Left kidney (tissue), 2 donors: ENCODE results near the gene ZKSCAN1. TPM values are rescaled to one million over a fixed set of nuclear protein-coding genes. Genes with fewer than 3 reads are reported as not detected.
"Not testable (repeated sequence)": the region's sequence is repeated elsewhere in the genome, so short reads cannot be mapped to it uniquely, and the experiment has no call there.

ENCODE experiments used
- DNase-seq: peaks from one replicate; pipeline ENCODE4 v3.0.0-alpha.2; 2013
- polyA plus RNA-seq: library from polyadenylated mRNA; unstranded; fragments of 120-200 nt; gene quantifications from one replicate; pipeline ENCODE4 v1.2.1, GENCODE V29; 2013; ENCODE audit not compliant: insufficient read length

Gene ZKSCAN1
- polyA plus RNA-seq, 1 donor, result 76.7 TPM

DNA sequence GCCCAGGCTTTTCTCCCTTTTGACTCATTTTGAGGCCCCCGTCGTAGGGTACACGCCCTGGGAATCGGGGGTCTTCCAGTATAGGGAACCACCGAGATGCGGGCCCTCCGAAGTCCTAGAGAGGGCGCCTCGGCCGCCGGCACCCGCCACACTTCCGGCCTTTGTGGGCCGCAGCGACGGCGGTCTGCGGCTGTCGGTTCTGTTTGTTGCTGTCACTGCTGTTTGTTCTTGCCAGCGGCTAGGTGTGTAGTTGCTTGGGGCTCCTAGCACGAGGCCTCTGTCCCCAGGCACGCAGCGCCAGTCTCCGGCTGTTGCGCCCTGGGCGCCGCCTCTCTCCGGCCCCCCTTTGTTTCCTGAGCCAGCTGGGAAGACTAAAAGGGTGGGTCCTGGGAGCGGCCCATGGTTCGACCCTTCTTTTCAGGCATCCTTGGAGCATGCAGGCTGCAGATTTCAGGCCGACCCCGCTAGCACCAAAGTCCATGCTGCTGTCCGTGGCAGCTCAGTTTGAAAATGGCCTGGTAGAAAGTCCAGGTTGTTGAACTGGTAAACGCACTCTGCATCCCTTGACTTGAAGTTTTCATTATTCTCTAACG, 17.8 kb upstream of the ZKSCAN1 start:
- DNase-seq, result peak; percentile 44

DNA sequence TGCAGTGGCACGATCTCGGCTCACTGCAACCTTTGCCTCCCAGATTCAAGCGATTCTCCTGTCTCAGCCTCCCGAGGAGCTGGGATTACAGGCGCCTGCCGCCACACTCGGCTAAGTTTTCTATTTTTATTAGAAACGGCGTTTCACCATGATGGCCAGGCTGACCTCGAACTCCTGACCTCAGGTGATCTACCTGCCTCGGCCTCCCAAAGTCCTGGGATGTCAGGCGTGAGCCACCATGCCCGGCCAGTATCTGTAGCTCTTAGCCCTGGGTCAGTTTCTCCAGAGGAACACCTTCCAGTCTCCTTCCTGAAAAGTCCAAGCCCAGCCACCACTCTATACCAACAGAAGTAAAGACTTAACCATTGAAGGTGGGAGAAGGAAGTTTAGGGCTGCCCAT, 15.2 kb upstream of the ZKSCAN1 start:
- no peak for DNase-seq

DNA sequence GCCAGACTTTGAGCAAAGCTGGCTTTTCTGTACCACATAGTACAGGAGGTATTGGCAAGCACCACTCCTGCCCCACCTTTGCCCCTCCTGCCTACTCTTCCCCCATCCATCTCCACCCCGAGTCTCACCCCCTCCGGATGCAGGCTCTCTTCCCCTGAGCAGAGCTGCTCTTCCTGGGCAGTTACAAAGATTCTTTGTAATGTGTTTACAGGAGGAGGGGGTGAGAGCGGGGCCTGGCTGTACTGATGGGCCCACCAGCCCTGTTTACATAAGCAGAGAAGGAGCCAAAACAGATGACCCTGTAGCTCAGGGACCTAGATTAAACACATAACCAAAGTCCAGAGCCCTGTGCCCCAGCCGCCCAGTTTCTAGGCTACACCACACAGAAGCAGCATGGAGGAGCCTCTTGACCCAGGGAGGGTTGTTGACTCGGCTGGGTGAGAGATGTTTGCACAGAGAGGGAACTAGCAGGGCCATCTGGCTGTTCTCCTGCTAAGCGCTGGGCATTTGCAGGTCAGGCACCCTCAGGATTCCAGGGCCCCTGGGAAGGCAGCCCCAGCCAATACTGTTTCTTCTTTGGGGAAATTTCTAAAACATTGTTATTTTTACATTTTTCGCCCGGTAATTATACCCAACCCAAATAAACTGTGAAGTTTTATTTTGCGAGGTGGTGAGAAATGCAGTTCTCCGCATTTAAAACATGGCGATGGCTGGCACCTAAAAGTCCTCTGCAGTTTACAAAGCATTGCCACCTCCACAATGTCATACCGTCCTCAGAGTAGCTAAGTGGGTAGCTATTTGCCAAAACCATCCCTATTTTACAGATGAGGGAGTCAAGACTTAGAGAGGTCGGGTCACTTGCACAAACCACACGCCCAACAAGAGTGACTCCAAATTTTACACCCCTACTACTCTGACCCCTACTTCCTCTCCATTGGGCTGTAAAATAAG, 11.4 kb upstream of the ZKSCAN1 start:
- DNase-seq, result no peak

DNA sequence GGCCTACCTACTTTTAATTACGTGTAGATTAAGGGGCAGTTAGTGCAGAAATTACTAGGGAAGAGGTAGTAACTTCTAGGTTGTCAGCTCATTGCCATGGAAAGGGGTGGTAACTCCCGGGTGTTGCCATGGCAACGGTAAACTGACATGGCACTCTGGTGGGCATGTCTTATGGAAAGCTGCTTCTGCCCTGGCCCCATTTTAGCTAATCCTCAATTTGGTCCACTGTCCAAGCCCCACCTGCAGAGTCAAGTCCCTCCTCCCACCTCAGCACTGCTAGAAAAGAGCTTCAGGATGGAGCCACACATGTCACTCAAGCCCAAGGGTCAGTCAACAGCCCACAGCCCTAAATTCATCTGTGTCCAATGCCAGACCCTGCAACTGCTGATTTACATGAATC, 7.5 kb upstream of the ZKSCAN1 start:
- DNase-seq, result no peak

DNA sequence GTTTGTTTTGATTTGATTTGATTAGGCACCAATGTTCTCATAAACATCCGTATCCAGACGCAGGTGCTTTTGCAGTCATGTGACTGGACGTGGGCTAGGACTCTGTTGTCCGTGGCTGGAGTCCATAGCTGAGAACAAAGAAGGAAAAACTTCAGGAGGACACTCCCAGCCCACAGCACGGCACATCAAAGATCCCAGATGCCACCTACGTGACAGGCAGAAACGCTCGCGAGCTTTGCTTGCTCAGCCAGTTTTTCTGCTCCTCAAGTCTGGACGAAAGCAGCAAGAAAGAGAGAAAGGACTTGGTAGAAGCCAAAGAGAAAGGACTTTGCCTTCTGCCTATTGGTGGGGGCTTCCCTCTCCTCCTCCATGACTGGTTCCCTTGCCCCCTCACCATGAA, 6.9 kb upstream of the ZKSCAN1 start:
- no peak for DNase-seq

DNA sequence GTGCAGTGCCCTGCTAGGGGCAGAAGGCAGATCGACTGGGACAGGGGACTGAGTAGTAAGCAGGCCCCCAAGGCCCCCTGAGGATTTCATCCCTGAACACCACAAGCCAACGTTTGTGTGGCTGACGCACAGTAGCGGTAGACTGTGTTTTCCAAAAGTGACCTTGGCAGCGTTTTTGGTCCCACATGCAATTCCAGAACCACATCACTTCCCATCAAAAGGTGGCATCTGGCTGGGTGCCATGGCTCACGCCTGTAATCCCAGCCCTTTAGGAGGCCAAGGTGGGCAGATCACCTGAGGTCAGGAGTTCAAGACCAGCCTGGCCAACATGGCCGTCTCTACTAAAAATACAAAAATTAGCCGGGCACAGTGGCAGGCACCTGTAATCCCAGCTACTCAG, 5.4 kb upstream of the ZKSCAN1 start:
- DNase-seq, result not testable (repeated sequence)

DNA sequence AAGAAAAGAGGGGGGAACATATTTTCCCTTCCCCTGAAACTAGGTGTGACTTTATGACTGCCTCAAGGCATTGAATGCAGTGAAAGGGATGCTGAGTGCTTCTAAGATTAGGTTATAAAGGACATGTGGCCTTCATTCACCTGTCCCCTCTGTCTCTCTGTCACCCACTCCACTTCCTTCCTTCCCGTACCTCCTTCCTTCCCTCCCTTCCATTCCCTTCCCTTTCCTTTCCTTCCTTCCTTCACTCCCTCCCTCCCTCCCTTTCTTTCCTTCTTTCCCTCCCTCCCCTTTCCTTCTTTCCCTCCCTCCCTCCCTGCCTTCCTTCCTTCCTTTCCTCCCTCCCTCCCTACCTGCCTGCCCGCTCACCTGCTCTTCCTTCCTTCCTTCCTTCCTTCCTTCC, 4.5 kb upstream of the ZKSCAN1 start:
- no peak for DNase-seq

DNA sequence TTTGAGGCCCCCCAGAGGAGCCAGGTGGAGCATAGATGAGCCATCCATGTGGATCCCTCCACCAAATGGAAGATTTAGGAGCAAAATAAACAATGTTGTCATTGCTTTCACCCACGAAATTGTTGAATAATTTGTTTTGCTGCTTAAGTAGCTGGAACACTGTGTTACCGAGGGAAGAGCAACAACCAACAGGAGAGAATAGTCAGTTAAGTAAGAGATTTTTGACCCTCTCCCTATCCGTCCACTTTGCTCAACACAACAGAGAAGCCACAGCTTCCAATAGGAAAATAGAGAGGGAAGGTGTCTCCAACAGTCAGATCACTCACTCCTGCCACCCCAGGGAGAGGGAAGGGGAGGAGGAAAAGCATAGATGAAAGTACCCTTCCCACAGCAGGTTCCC, 3.9 kb upstream of the ZKSCAN1 start:
- DNase-seq, result no peak

DNA sequence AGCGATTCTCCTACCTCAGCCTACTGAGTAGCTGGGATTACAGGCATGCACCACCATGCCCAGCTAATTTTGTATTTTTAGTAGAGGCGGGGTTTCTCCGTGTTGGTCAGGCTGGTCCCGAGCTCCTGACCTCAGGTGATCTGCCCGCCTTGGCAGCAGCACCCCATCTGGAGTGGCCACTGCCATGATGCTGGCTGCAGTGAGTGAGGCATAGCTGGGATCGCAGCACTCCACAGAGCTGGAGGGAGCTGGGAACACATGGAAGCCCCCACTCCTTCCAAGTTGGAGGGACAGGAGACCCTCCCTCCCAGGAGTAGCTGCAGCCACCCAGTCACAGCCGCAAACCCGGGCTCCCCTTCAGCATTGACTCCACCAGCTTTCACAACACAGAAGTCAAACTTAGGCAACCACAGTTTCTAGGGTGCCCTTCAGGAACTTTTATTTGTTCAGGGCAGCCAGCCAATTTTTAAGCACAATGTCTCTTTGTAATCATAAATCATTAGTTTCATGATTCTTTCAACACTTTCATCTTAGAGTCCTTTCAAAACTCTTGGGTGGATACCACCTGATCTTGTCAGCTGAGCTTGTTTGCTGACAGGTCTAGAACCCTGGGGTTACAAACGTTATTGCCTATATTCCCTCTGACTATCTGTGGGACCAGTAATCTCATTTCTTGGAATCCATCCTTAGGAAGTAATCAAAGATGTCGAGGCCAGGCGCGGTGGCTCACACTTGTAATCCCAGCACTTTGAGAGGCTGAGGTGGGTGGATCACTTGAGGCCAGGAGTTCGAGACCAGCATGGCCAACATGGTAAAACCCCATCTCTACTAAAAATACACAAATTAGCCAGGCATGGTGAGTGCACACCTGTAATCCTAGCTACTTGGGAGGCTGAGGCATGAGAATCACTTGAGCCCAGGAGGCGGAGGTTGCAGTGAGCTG, 2.7 kb upstream of the ZKSCAN1 start:
- DNase-seq, result not testable (repeated sequence)

DNA sequence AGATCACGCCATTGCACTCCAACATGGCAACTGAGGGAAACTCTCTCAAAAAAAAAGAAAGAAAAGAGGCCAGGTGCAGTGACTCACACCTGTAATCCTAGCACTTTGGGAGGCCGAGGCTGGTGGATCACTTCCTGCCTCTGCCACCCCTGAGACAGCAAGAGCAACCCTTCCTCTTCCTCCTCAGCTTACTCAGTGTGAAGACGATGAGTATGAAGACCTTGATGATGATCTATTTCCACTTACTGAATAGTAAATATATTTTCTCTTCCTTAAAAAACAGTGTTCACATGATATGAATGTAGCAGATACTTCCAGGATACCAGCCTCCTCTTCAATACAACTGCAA, 2.1 kb upstream of the ZKSCAN1 start:
- DNase-seq, result no peak

DNA sequence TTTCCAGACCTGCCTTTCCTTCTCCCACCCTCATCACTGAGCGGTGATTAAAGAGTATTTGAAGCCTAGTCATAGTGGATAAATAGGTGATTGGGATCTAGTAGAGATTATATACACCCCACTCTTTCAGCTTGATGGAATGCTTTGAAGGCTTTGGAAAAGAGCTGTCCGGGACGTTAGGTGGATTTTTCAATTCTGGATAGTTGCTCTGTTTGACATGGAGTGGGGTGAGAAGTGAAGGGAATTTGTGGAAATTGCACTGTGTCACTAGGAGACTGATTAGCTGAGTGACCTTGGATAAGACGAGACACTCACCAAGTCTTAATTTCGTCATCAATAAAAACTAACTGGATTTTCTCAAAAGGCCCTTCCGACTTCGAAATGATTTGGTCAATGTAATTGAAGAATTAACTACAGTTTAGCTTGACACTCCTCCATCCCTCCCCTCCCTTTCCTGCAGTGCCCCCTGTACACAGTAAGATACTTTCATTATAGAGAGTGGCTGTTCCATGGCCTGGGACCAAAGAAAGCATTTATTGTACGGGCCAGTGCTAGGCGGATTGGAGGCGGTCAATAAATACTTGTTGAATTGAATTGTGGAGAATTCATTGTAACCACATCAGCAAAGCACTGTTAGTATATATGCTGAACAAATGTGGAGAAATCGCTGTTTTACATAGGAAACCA, 962 bp downstream of the ZKSCAN1 start:
- DNase-seq, result peak; percentile 10

DNA sequence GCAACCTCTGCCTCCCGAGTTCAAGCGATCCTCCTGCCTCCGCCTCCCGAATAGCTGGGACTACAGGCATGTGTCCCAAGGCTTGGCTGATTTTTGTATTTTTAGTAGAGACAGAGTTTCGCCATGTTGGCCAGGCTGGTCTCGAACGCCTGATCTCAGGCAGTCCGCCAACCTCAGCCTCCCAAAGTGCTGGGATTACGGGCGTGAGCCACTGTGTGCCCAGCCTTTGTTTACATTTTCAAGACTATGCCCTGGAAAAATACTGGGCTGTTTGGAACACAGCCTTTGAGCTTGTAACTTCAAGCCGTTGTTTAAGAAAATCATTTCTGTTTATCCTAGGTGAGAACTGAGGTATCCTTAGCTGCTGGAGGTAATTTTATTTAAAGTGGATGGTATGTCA, 1.9 kb downstream of the ZKSCAN1 start:
- DNase-seq, result no peak

DNA sequence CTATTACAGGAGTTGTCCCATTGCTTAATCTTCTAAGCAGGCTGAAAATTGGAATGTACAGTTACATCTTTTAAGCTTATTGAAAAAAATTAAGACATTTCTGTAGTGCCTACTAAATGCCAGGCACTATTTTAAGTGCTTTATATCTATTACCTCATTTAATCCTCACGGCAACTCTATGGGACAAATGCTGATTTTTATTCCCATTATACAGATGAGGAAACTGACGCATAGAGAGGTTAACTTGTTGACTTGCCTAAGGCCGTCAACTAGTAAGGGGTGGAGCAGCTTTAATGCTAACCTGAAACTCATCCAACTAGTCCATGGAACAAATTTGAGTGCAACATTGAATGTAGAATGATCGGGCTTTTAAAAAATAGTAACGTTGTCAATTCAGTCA, 2.5 kb downstream of the ZKSCAN1 start:
- no peak for DNase-seq

DNA sequence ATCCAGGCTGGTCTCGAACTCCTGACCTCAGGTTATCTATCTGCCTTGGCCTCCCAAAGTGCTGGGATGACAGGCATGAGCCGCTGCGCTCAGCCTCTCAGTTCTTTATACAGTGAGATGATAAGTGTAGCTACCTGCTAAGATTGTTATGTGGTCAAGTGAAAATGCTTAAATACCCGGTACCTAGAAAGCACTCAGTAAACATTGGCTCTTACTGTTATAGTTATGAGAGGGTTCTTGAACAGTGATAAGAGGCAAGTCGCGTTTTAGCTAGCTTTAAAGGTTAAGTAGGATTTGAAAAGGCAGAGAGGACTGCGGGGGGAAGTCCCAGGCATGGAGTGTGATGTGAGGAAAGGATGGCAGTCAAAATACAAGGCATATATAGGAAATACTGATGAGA, 4.5 kb downstream of the ZKSCAN1 start:
- no peak for DNase-seq

DNA sequence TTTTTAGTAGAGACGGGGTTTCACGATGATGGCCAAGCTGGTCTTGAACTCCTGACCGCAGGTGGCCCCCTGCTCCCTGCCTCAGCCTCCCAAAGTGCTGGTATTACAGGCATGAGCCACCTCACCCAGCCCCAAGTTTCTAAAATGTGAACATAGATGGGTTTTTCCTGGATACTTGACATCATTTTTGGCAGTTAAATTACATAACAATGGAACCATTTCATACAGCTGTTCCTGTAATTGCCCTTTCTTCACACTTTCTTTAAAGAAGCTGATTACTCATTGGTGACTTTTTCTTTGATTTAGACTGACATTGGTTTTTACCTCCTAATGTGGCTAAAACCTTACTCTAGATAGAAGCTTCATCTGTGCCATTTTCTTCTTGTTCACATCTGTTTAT, 5.9 kb downstream of the ZKSCAN1 start:
- DNase-seq, result no peak

DNA sequence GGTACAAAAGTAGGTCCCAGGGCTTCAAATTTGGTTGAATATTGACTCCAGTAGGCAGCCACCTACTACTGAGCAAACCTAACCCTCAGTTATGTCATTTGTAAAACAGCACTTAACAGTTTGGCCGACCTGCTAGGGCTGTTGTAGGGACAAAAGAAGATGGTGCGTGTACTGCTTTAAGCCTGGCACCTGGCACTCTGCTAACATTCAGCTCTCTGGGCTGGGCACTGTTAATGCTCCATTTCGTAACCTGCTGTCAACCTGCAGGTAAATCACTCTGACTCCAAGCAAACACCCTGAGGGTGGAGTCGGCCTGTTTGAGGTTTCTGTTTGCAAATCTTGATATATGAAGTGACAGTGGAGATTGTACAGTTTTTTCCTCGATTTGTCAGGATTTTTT, 7.2 kb downstream of the ZKSCAN1 start:
- no peak for DNase-seq

DNA sequence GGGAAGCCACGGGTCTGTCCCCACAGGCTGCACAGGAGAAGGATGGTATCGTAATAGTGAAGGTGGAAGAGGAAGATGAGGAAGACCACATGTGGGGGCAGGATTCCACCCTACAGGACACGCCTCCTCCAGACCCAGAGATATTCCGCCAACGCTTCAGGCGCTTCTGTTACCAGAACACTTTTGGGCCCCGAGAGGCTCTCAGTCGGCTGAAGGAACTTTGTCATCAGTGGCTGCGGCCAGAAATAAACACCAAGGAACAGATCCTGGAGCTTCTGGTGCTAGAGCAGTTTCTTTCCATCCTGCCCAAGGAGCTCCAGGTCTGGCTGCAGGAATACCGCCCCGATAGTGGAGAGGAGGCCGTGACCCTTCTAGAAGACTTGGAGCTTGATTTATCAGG, 8.1 kb downstream of the ZKSCAN1 start:
- no peak for DNase-seq

DNA sequence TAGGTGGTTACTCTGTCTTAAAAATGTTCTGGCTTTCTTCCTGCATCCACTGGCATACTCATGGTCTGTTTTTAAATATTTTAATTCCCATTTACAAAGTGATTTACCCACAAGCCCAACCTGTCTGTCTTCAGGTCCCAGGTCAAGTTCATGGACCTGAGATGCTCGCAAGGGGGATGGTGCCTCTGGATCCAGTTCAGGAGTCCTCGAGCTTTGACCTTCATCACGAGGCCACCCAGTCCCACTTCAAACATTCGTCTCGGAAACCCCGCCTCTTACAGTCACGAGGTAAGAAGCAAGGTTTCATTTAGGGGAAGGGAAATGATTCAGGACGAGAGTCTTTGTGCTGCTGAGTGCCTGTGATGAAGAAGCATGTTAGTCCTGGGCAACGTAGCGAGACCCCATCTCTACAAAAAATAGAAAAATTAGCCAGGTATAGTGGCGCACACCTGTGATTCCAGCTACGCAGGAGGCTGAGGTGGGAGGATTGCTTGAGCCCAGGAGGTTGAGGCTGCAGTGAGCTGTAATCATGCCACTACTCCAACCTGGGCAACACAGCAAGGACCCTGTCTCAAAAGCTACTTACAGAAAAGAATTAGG, 8.7 kb downstream of the ZKSCAN1 start:
- no peak for DNase-seq

DNA sequence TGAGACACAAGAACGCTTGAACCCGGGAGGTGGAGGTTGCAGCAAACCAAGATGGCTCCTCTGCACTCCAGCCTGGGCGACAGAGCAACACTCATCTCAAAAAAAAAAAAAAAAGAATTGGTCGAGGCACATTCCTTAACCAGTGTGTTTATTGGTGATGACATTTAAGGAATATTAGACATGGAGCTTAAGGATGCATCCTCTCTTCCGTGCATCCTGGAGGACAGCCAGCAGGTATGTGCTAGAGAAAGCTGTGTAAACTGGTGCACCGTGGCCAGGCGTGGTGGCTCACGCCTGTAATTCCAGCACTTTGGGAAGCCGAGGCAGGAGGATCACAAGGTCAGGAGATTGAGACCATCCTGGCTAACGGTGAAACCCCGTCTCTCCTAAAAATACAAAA, 11.8 kb downstream of the ZKSCAN1 start:
- DNase-seq, result no peak

DNA sequence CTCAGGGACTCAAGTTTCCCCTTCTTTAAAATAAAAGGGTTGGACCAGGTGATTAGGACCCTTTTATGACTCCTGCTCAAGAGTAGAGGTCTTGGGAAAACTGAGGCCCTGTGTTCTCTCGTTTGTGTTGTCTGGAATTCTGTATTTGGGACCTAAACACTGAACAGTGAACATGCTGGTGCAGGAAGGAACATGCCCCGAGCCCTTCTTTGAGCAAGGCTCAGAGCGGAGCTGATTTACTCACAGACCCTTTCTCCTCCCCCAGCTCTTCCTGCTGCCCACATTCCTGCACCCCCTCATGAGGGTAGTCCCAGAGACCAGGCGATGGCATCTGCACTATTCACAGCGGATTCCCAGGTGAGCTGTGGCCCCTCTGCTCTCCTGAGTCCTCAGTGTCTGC, 14.2 kb downstream of the ZKSCAN1 start:
- no peak for DNase-seq

DNA sequence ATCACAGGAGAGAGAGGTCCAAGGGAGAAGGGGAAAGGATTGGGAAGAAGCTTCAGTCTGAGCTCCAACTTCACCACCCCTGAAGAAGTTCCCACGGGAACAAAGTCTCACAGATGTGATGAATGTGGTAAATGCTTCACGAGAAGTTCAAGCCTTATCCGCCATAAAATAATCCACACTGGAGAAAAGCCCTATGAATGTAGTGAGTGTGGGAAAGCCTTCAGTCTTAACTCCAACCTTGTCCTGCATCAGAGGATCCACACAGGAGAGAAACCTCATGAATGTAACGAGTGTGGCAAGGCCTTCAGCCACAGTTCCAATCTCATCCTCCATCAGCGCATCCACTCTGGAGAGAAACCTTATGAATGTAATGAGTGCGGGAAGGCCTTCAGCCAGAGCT, 18.1 kb downstream of the ZKSCAN1 start:
- DNase-seq, result no peak
